G401 (cell line): ENCODE measurements around the gene RASA2. TPM values are rescaled to one million over a fixed set of nuclear protein-coding genes. Genes with fewer than 3 reads are reported as not detected.

Source experiments
- DNase-seq: peaks from one replicate; pipeline ENCODE4 v3.0.0-alpha.2; 2015; ENCODE audit warnings: low spot score
- in situ Hi-C: cut with HindIII; loops from 2 replicates; pipeline ENCODE4 v1.10.0; 2016; ENCODE audit warnings: low sequenced_read_pairs, mixed read lengths
- total RNA-seq: library from RNA; depleted of rRNA; stranded (reverse); fragments of >200 nt; shearing (Covaris generic); gene quantifications from 2 replicates; pipeline ENCODE4 v1.2.3, GENCODE V29; 2014

Gene RASA2
- total RNA-seq, 1 experiment from 2014 or later: 6.4 TPM

- in situ Hi-C loops: no loop called here
- DNase-seq: no peak
Measured at GRCh38 chr3:141547791-141548190, 61.0 kb downstream of the RASA2 start.

DNA sequence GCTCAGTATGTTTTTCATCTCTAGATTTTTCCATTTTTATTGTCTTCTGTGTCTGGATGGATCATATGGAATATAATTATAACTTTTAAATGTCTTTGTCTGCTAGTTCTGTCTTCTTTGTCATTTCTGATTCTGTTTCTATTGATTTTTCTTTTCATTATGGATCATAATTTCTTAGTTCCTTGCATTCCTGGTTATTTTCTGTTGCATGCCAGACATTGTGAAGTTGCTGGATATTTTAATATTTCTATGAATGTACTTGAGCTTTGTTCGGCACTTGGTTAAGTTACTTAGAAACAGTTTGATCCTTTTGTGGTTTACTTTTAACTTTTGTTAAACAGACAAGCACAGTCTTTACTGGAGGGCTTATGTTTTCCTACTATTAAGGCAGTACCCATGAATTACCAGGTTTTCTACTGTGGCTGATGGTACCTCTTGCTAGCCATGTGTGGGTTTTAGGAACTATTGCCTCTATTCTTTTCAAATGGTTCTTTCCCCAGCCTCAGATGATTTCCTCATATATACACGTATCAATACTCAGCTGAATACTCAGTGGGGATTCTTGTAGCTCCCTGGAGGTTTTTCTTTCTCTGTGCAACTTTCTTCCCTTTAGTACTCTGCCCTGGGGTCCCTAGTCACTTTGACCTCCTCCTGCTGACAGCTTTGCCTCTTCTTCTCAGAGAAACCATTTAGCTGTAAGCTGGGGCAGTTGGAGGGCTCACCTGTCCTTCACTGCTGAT, 64.3 kb downstream of the RASA2 start:
- DNase-seq: no peak
- in situ Hi-C loops: no loop called here

- no peak for DNase-seq
- in situ Hi-C loops: no loop called here
Measured at GRCh38 chr3:141552440-141552991, 65.7 kb downstream of the RASA2 start.

DNA sequence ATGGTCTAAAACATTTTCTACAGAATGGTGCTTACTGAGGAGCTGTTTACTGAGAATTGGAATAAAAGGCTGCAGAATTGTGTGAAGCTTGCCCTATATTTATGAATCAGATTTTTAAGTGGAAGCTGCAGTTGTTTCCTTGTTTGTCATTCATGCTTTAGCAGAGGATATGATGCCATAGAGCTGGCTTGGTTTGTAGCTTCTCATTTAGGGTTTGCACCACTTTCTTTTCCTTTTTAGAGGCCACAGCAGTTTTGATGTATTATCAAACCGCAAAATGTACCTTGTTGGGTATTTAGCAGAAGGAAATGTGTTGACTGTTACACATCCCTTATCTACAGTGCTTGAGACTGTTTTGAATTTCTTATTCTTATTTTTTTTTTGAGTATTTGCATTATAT, 66.2 kb downstream of the RASA2 start:
- in situ Hi-C loops: no loop called here
- no peak for DNase-seq

- no peak for DNase-seq
- in situ Hi-C loops: no loop called here
Measured at GRCh38 chr3:141556034-141556433, 69.2 kb downstream of the RASA2 start.

GRCh38 chr3:141557961-141558706, 71.3 kb downstream of the RASA2 start:
- DNase-seq: no peak
- in situ Hi-C loops: no loop called here

- DNase-seq: peak; percentile 66
- in situ Hi-C loops: no loop called here
Measured at GRCh38 chr3:141561426-141562034, 74.7 kb downstream of the RASA2 start.

- in situ Hi-C loops: no loop called here
- no peak for DNase-seq
Measured at GRCh38 chr3:141564241-141564640, 77.4 kb downstream of the RASA2 start.

DNA sequence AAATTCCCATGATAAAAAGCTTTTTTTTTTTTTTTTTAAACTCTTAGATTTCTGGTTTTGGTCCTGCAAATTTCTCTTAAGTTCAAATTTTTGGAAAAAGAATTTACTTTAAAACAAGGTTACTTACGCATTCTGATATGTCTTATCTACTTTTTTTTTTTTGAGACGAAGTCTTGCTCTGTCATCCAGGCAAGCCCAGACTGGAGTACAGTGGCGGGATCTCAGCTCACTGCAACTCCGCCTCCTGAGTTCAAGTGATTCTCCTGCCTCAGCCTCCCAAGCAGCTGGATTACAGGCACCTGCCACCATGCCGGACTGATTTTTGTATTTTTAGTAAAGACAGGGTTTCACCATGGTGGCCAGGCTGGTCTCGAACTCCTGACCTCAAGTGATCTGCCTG, 83.2 kb downstream of the RASA2 start:
- in situ Hi-C loops: no loop called here
- no peak for DNase-seq

DNA sequence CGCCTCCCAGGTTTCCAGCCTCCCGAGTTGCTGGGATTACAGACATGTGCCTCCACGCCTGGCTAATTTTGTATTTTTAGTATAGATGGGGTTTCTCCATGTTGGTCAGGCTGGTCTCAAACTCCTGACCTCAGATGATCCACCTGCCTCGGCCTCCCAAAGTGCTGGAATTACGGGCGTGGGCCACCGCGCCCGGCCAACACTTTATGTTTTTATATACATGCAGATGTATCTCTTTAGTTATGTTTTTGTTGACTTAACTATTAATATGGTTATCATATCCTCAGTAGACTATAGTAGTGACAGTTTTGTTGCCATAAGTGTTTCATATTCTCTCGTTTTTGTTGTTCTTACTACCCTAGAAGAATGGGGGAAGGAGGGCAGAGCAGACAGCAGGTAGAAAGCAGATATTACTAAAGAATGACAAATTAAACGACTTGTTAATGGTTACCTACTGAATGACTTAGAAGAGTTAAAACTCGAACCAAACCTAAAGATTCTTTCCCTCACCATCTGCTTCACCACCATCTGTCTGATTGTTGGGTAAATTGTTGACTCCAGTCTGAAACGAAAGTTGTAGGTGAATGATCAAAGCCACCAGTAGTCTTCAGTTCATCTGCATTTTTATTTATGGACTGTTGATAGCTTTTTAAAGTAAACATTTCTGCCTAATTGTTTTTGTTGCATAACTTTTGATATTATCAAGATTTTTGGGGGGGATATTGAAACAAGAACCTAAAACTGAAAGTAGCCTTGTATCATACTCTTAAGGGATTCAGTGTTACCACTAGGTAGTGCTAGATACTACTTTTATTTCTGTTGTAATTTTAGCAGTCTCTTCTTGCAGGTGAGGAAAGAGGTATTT, 89.3 kb downstream of the RASA2 start:
- in situ Hi-C loops: no loop called here
- DNase-seq: peak; percentile 28

GRCh38 chr3:141576744-141577052, 89.9 kb downstream of the RASA2 start:
- in situ Hi-C loops: no loop called here
- no peak for DNase-seq

- DNase-seq: no peak
- in situ Hi-C loops: no loop called here
Measured at GRCh38 chr3:141578202-141578973, 91.6 kb downstream of the RASA2 start.

- DNase-seq: no peak
- in situ Hi-C loops: no loop called here
Measured at GRCh38 chr3:141594357-141594756, 107.5 kb downstream of the RASA2 start.

DNA sequence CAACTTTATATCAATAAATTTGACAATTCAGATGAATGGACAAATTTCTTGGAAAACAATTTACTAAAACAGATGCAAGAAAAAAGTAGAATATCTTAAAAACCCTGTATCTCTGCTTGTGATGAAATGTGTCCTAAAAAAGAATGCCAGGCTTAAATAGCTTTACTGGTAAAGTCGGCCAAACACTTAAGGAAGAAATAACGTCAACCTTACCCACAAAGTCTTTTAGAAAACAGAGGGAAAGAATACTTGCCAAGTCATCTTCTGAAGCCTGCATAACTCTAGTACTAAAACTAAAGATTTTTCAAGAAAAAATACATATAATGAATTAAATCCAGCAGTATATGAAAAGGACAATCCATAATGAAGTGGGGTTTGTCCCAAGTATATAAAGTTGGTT, 111.1 kb downstream of the RASA2 start:
- in situ Hi-C loops: no loop called here
- DNase-seq: no peak

DNA sequence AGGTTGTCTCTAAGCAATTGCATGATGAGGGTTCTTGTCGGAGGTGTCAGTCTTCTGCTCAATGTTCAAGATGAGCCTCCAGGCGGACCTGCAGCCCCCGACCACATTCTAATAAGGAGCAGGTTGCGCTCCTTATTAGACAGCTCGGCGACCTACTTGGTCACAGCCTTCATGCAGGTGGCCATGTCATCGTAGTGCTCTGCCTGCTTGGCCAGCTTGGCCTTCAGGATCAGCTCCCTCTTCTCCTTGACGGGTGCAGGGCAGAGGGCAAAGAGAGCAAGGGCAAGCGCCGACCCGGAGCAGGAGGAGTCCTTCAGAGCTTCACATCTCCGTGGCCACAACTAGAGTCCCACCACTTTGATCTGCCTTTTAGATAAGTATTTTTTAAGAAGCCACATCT, 113.5 kb downstream of the RASA2 start:
- in situ Hi-C loops: no loop called here
- no peak for DNase-seq

DNA sequence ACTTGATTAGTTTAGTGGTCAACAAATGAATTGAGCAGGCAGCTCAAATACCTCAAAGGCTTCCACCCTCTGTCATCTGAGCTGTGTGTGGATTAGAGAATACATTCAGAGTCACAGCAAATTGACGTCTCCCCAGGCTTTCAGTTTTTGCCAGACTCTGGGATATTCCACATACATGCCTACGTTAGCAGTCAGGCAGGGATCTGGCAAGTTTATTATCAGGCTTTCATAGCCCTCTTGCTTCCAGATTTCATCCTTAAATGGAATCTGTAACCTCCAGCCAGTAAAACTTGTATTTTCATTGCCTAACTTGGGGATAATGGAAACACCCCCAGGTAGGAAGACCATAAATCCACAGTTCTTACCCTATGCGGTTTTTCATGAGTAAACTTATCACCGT, 115.9 kb downstream of the RASA2 start:
- in situ Hi-C loops: no loop called here
- DNase-seq: no peak

- no peak for DNase-seq
- in situ Hi-C loops: no loop called here
Measured at GRCh38 chr3:141603473-141604035, 116.7 kb downstream of the RASA2 start.

DNA sequence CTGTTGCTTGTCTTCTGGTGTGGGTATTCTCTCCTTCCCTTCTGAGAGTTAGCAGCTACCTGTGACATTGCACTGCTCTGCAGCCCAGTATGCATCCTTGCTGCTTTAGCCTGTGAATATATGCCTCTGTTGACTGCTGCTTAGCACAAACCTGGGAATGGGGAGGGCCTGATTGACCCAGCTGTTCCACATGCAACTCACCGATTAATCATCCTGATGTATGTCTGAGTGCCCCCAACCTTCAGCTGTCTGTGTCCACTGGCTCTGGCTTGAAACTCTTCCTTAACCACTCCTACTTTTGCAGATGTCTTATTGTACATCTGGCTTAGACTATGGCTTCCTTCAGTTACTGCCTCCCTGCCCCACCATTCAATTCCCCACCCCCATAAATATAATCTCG, 119.1 kb downstream of the RASA2 start:
- DNase-seq: no peak
- in situ Hi-C loops: no loop called here
